ENCODE data around the gene MORC2. TPM values are rescaled to one million over a fixed set of nuclear protein-coding genes. Genes with fewer than 3 reads are reported as not detected.

Gene MORC2
- total and polyA plus RNA-seq, 4 donors, result 15.2 to 35.1 (median 28.1) TPM

GRCh38 chr22:30943368-30943767, 25.2 kb downstream of the MORC2 start:
- H3K4me3 ChIP-seq (ENCODE audit: low read depth, low read length), result no peak overlapping the region
- H3K9me3 ChIP-seq (ENCODE audit: control insufficient read depth, insufficient read depth, low read length), result no peaks in the 10 kb centered on the region
- H3K4me1 ChIP-seq (ENCODE audit: control insufficient read depth, insufficient read depth, low read length), result peaks cover 21% of the 10 kb centered on the region
- 86% methylated on average over 3 of the region's 3 CpGs for WGBS (ENCODE audit: insufficient coverage)
- no peaks in the 10 kb centered on the region for H3K27me3 ChIP-seq (ENCODE audit: control insufficient read depth, insufficient read depth, low read length)
- peaks cover 66% of the 10 kb centered on the region for H3K36me3 ChIP-seq (ENCODE audit: control insufficient read depth, insufficient read depth, low read length)
- H3K27ac ChIP-seq (ENCODE audit: low read depth, low read length), result no peak overlapping the region
- no peak for DNase-seq (ENCODE audit: low read depth in 4 of 6, low spot score in 6 of 6)

- H3K27me3 ChIP-seq (ENCODE audit: control insufficient read depth, insufficient read depth, low read length), result no peaks in the 10 kb centered on the region
- H3K4me1 ChIP-seq (ENCODE audit: control insufficient read depth, insufficient read depth, low read length), result peaks cover 6% of the 10 kb centered on the region
- DNase-seq (ENCODE audit: low read depth in 4 of 6, low spot score in 6 of 6), result no peak
- H3K9me3 ChIP-seq (ENCODE audit: control insufficient read depth, insufficient read depth, low read length), result no peaks in the 10 kb centered on the region
- WGBS (ENCODE audit: insufficient coverage), result 94% methylated on average over 11 of the region's 11 CpGs
- peaks cover 84% of the 10 kb centered on the region for H3K36me3 ChIP-seq (ENCODE audit: control insufficient read depth, insufficient read depth, low read length)
- no peak overlapping the region for H3K27ac ChIP-seq (ENCODE audit: low read depth, low read length)
- H3K4me3 ChIP-seq (ENCODE audit: low read depth, low read length), result no peak overlapping the region
Measured at GRCh38 chr22:30941363-30941740, 27.2 kb downstream of the MORC2 start.

DNA sequence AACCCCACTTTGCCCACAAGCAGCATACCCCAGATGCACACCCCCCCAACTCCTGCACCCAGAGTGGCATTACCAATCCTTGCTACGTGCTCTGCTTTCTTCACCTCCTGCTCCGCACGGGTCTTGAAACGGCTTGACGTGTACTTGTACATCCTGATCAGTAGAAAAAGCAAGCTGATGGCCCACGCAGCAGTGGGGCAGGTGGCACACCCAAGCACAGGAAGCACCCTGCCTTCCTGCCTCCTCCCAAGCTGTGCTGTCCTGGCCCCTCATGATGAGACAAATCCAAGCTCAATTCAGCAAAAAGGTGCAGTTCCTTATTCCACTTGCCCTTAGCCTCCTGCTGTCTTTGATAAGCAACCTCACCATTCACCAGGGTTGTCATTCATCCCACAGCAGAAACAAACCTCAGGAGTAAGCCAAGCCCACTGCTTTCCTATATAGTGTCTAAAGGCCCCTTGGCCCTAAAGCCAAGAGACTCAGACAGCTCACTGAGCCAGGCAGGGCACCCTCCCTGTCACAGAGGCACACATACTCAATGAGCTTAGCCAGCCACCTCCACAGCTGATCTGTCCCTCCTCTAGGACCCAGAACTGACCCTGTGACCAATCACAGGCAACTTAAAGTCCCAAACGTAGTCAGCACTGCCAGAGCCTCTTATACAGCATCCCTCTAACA, 27.8 kb downstream of the MORC2 start:
- H3K4me3 ChIP-seq (ENCODE audit: low read depth, low read length), result no peak overlapping the region
- peaks cover 3% of the 10 kb centered on the region for H3K4me1 ChIP-seq (ENCODE audit: control insufficient read depth, insufficient read depth, low read length)
- WGBS (ENCODE audit: insufficient coverage), result 90% methylated on average over 7 of the region's 7 CpGs
- DNase-seq (ENCODE audit: low read depth in 4 of 6, low spot score in 6 of 6), result no peak
- no peak overlapping the region for H3K27ac ChIP-seq (ENCODE audit: low read depth, low read length)
- H3K36me3 ChIP-seq (ENCODE audit: control insufficient read depth, insufficient read depth, low read length), result peaks cover 87% of the 10 kb centered on the region
- no peaks in the 10 kb centered on the region for H3K9me3 ChIP-seq (ENCODE audit: control insufficient read depth, insufficient read depth, low read length)
- H3K27me3 ChIP-seq (ENCODE audit: control insufficient read depth, insufficient read depth, low read length), result no peaks in the 10 kb centered on the region

DNA sequence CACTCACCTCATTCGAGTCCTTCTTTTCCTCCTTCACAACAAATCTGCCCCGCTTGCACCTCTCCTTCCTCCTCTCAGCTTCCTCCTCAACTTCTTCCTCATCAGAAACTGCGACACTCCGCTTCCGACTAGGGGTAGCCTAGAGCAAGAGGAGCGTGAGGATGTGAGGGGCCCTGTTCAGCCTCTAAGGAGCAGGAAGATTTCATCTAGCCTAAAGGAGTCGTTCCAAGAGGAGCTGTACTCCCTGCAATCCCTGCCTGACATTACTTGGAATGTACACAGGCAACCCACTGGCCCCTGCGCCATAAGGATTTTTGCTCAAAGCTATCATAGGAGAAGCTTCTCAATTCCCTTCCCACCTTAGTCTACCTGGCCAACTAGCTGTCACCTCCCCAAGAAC, 34.5 kb downstream of the MORC2 start:
- whole genome bisulfite sequencing (ENCODE audit: insufficient coverage), result 100% methylated on average over 6 of the region's 8 CpGs
- Histone ChIP-seq H3K4me1 (ENCODE audit: control insufficient read depth, insufficient read depth, low read length) (no peaks in the 10 kb centered on the region), H3K27ac (ENCODE audit: low read depth, low read length) (no peak overlapping the region), H3K4me3 (ENCODE audit: low read depth, low read length) (no peak overlapping the region), H3K27me3 (ENCODE audit: control insufficient read depth, insufficient read depth, low read length) (no peaks in the 10 kb centered on the region), H3K36me3 (ENCODE audit: control insufficient read depth, insufficient read depth, low read length) (peaks cover 84% of the 10 kb centered on the region), H3K9me3 (ENCODE audit: control insufficient read depth, insufficient read depth, low read length) (no peaks in the 10 kb centered on the region)
- DNase-seq (ENCODE audit: low read depth in 4 of 6, low spot score in 6 of 6), result no peak

GRCh38 chr22:30933457-30933856, 35.1 kb downstream of the MORC2 start:
- H3K4me1 ChIP-seq (ENCODE audit: control insufficient read depth, insufficient read depth, low read length), result no peaks in the 10 kb centered on the region
- H3K4me3 ChIP-seq (ENCODE audit: low read depth, low read length), result no peak overlapping the region
- H3K9me3 ChIP-seq (ENCODE audit: control insufficient read depth, insufficient read depth, low read length), result no peaks in the 10 kb centered on the region
- no peak overlapping the region for H3K27ac ChIP-seq (ENCODE audit: low read depth, low read length)
- WGBS (ENCODE audit: insufficient coverage), result 88% methylated on average over 6 of the region's 7 CpGs
- H3K27me3 ChIP-seq (ENCODE audit: control insufficient read depth, insufficient read depth, low read length), result no peaks in the 10 kb centered on the region
- H3K36me3 ChIP-seq (ENCODE audit: control insufficient read depth, insufficient read depth, low read length), result peaks cover 81% of the 10 kb centered on the region
- DNase-seq (ENCODE audit: low read depth in 4 of 6, low spot score in 6 of 6), result no peak

DNA sequence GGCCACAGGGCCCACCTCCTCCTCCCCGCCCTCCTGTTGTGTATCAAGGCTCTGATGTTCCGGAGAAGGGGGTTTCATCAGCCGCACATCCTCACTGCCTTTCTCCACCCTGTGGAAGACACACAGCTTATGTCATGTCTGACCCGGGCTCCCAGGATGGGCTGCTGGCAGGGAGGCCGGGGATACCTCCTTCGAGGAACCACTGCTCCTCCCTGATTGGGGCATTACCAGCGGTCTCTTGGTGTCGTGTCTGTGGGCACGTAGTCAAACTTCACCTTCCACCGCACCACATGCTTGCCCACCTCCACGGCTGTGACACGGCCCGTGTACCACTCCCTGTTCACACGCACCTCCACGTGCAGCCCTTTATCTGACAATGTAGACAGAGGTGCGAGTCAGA, 35.9 kb downstream of the MORC2 start:
- no peaks in the 10 kb centered on the region for H3K4me1 ChIP-seq (ENCODE audit: control insufficient read depth, insufficient read depth, low read length)
- no peak overlapping the region for H3K4me3 ChIP-seq (ENCODE audit: low read depth, low read length)
- no peak overlapping the region for H3K27ac ChIP-seq (ENCODE audit: low read depth, low read length)
- no peaks in the 10 kb centered on the region for H3K9me3 ChIP-seq (ENCODE audit: control insufficient read depth, insufficient read depth, low read length)
- peaks cover 82% of the 10 kb centered on the region for H3K36me3 ChIP-seq (ENCODE audit: control insufficient read depth, insufficient read depth, low read length)
- no peak for DNase-seq (ENCODE audit: low read depth in 4 of 6, low spot score in 6 of 6)
- 96% methylated on average over 16 of the region's 16 CpGs for WGBS (ENCODE audit: insufficient coverage)
- H3K27me3 ChIP-seq (ENCODE audit: control insufficient read depth, insufficient read depth, low read length), result no peaks in the 10 kb centered on the region

DNA sequence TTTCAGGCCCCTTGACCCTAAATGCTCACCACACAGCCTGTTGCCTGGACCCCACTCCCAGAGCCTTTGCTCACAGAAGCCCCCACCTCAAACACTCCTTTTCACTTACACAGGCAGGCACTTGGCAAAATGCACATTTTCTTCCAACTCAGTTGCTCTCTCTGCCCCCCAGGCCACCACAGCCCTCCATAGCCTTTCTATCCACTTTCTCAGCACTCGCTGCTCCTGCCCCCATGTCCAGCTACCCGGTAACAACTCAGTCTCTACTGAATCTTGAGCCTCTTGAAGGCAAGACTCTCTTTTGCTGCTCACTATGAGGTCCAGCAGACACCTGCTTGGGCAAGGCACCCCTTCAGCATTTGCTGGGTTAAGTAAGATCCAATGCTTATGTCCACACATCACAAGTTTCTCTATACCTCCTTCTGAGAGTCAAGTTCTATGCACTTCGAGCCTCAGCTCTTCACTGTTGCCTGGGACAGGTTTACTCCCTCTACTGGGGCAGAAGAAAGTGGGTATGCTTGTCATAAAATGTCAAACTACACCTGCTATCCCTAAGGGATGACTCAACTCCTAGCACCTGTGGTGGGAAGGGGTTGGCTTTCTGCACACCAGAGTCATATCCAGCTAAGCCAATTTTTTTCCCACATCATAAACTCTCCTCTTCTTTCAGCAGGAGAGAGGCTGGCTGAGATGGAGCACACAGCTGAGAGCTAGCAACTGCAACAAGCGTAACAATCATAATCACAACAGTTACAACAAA, 36.9 kb downstream of the MORC2 start:
- Histone ChIP-seq H3K27ac (ENCODE audit: low read depth, low read length) (no peak overlapping the region), H3K9me3 (ENCODE audit: control insufficient read depth, insufficient read depth, low read length) (no peaks in the 10 kb centered on the region), H3K4me3 (ENCODE audit: low read depth, low read length) (no peak overlapping the region), H3K36me3 (ENCODE audit: control insufficient read depth, insufficient read depth, low read length) (peaks cover 82% of the 10 kb centered on the region), H3K4me1 (ENCODE audit: control insufficient read depth, insufficient read depth, low read length) (no peaks in the 10 kb centered on the region), H3K27me3 (ENCODE audit: control insufficient read depth, insufficient read depth, low read length) (no peaks in the 10 kb centered on the region)
- DNase-seq (ENCODE audit: low read depth in 4 of 6, low spot score in 6 of 6), result no peak
- WGBS (ENCODE audit: insufficient coverage), result 100% methylated on average over 2 of the region's 4 CpGs

- 91% methylated on average over 3 of the region's 3 CpGs for WGBS (ENCODE audit: insufficient coverage)
- Histone ChIP-seq H3K27ac (ENCODE audit: low read depth, low read length) (no peak overlapping the region), H3K36me3 (ENCODE audit: control insufficient read depth, insufficient read depth, low read length) (peaks cover 87% of the 10 kb centered on the region), H3K27me3 (ENCODE audit: control insufficient read depth, insufficient read depth, low read length) (no peaks in the 10 kb centered on the region), H3K4me3 (ENCODE audit: low read depth, low read length) (no peak overlapping the region), H3K4me1 (ENCODE audit: control insufficient read depth, insufficient read depth, low read length) (no peaks in the 10 kb centered on the region), H3K9me3 (ENCODE audit: control insufficient read depth, insufficient read depth, low read length) (no peaks in the 10 kb centered on the region)
- no peak for DNase-seq (ENCODE audit: low read depth in 4 of 6, low spot score in 6 of 6)
Measured at GRCh38 chr22:30930228-30930627, 38.3 kb downstream of the MORC2 start.

GRCh38 chr22:30928401-30928800, 40.2 kb downstream of the MORC2 start:
- H3K4me3 ChIP-seq (ENCODE audit: low read depth, low read length), result no peak overlapping the region
- 90% methylated on average over 5 of the region's 6 CpGs for WGBS (ENCODE audit: insufficient coverage)
- H3K9me3 ChIP-seq (ENCODE audit: control insufficient read depth, insufficient read depth, low read length), result no peaks in the 10 kb centered on the region
- DNase-seq (ENCODE audit: low read depth in 4 of 6, low spot score in 6 of 6), result no peak
- no peak overlapping the region for H3K27ac ChIP-seq (ENCODE audit: low read depth, low read length)
- no peaks in the 10 kb centered on the region for H3K4me1 ChIP-seq (ENCODE audit: control insufficient read depth, insufficient read depth, low read length)
- H3K36me3 ChIP-seq (ENCODE audit: control insufficient read depth, insufficient read depth, low read length), result peaks cover 81% of the 10 kb centered on the region
- H3K27me3 ChIP-seq (ENCODE audit: control insufficient read depth, insufficient read depth, low read length), result no peaks in the 10 kb centered on the region

GRCh38 chr22:30927806-30928205, 40.8 kb downstream of the MORC2 start:
- H3K9me3 ChIP-seq (ENCODE audit: control insufficient read depth, insufficient read depth, low read length), result no peaks in the 10 kb centered on the region
- no peaks in the 10 kb centered on the region for H3K4me1 ChIP-seq (ENCODE audit: control insufficient read depth, insufficient read depth, low read length)
- H3K36me3 ChIP-seq (ENCODE audit: control insufficient read depth, insufficient read depth, low read length), result peaks cover 77% of the 10 kb centered on the region
- no peak overlapping the region for H3K4me3 ChIP-seq (ENCODE audit: low read depth, low read length)
- WGBS (ENCODE audit: insufficient coverage), result 95% methylated on average over 10 of the region's 10 CpGs
- no peak for DNase-seq (ENCODE audit: low read depth in 4 of 6, low spot score in 6 of 6)
- no peak overlapping the region for H3K27ac ChIP-seq (ENCODE audit: low read depth, low read length)
- no peaks in the 10 kb centered on the region for H3K27me3 ChIP-seq (ENCODE audit: control insufficient read depth, insufficient read depth, low read length)
